ENCODE data around the gene CLMP. TPM values are rescaled to one million over a fixed set of nuclear protein-coding genes. Genes with fewer than 3 reads are reported as not detected.
"Not testable (repeated sequence)": the region's sequence is repeated elsewhere in the genome, so short reads cannot be mapped to it uniquely, and the experiment has no call there.

The CLMP gene
- total RNA-seq, 3 donors from 2014 or later = 4.7 to 84.9 (median 11.0) TPM

- no peak for ATAC-seq
- H3K4me1 ChIP-seq (ENCODE audit: low read depth) = peaks cover 33% of the 10 kb centered on the region
- no peaks in the 10 kb centered on the region for H3K9me3 ChIP-seq
- intact Hi-C loops (cut with DNase I, micrococcal nuclease) = no loop called here
- no peak for DNase-seq
- H3K4me3 ChIP-seq = peak overlapping the region; percentile 9
- H3K36me3 ChIP-seq (ENCODE audit: low read depth) = peaks cover 7% of the 10 kb centered on the region
- no peak for TF ChIP-seq CTCF (IDR thresholded peaks at IDR 0.05)
These were observed 134.6 kb downstream of the CLMP start for GRCh38 chr11:123060277-123061000.

GRCh38 chr11:123059041-123059920 lies 135.8 kb downstream of the CLMP start:
- peaks cover 31% of the 10 kb centered on the region for H3K4me1 ChIP-seq (ENCODE audit: low read depth)

GRCh38 chr11:123057661-123058305 lies 137.3 kb downstream of the CLMP start:
- DNase-seq (no peak), ATAC-seq (no peak)
- intact Hi-C loops (cut with DNase I, micrococcal nuclease) = no loop called here
- Histone ChIP-seq H3K9me3 (no peaks in the 10 kb centered on the region), H3K36me3 (ENCODE audit: low read depth) (peaks cover 7% of the 10 kb centered on the region), H3K4me3 (no peak overlapping the region), H3K4me1 (ENCODE audit: low read depth) (peaks cover 28% of the 10 kb centered on the region)
- no peak for TF ChIP-seq CTCF (IDR thresholded peaks at IDR 0.05)

More at GRCh38 chr11:123059041-123059920, 135.8 kb downstream of the CLMP start:
- DNase-seq; H3K4me3 ChIP-seq; H3K36me3 ChIP-seq (ENCODE audit: low read depth); ATAC-seq; intact Hi-C loops (cut with DNase I, micrococcal nuclease); H3K9me3 ChIP-seq: not testable (repeated sequence)

- Histone ChIP-seq H3K36me3 (ENCODE audit: low read depth) (peaks cover under 1% of the 10 kb centered on the region), H3K9me3 (no peaks in the 10 kb centered on the region), H3K4me3 (no peak overlapping the region), H3K4me1 (ENCODE audit: low read depth) (peaks cover 28% of the 10 kb centered on the region)
- DNase-seq (no peak), ATAC-seq (no peak)
- intact Hi-C loops (cut with DNase I, micrococcal nuclease) = no loop called here
- no peak for TF ChIP-seq CTCF (IDR thresholded peaks at IDR 0.05)
These were observed 138.1 kb downstream of the CLMP start for GRCh38 chr11:123056835-123057491.

GRCh38 chr11:123055191-123055901 lies 139.7 kb downstream of the CLMP start:
- H3K9me3 ChIP-seq = no peaks in the 10 kb centered on the region
- no peaks in the 10 kb centered on the region for H3K36me3 ChIP-seq (ENCODE audit: low read depth)
- intact Hi-C loops (cut with DNase I, micrococcal nuclease) = no loop called here
- peaks cover 28% of the 10 kb centered on the region for H3K4me1 ChIP-seq (ENCODE audit: low read depth)
- no peak for ATAC-seq
- no peak for TF ChIP-seq CTCF (IDR thresholded peaks at IDR 0.05)
- DNase-seq = no peak
- H3K4me3 ChIP-seq = no peak overlapping the region

Measured in mucosa of descending colon (tissue), 3 donors.